ENCODE measurements around the gene DNAJC30.
A peak's percentile ranks its signal among the peaks of the same experiment; 100 is the strongest.

The DNAJC30 gene

DNA sequence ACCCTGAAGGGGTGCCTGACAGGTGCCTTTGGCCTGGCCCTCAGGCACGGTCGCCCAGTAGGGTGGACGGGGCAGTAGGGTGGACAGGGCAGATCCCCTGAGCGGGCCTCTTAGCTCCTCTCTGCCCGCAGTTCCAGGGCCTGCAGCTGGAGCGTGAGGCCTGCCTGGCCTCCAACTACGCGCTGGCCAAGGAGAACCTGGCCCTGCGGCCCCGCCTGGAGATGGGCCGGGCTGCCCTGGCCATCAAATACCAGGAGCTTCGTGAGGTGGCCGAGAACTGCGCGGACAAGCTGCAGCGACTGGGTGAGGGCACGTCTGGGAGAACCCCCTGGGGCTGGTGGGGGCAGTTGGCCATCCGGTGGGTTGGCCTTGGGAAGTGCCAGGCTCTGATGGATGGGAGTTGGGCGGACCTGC is 14.0 kb downstream of the DNAJC30 start:
- peak overlapping the region; percentile 69 for H3K4me3 ChIP-seq (ENCODE audit: low read length)
- H3K9me2 ChIP-seq (replicated peaks; ENCODE audit: control insufficient read depth, low read length): no peaks in the 10 kb centered on the region
- H3F3A ChIP-seq (ENCODE audit: control insufficient read depth, insufficient read depth): no peaks in the 10 kb centered on the region

DNA sequence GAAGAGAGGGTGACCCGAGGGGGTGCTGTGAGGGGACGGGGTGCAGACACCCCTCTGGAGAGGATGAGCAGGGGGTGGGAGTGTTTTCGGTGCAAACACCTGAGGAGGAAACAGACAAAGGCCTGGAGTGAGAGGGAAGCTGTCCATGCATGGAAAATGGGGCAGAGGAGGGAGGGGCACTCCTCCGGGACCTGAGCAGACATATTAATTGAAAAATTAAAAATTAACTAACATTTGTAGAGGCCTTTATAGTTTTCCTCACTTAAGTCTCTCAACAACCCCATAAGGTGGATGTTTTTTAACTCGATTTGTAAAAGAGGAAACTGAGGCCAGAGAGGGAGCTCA is 14.4 kb downstream of the DNAJC30 start:
- TF ChIP-seq EZH2phosphoT487 (IDR thresholded peaks at IDR 0.05; ENCODE audit: borderline replicate concordance, low read length): no peak
- no peak for TF ChIP-seq CTCF (IDR thresholded peaks at IDR 0.05; ENCODE audit: low read depth, low read length, poor library complexity, severe bottlenecking)
- Histone ChIP-seq H3K27me3 (ENCODE audit: control insufficient read depth, low read length) (peaks cover 13% of the 10 kb centered on the region), H3K36me3 (ENCODE audit: control insufficient read depth, low read length) (no peaks in the 10 kb centered on the region), H3K9me2 (replicated peaks; ENCODE audit: control insufficient read depth, low read length) (no peaks in the 10 kb centered on the region), H3K4me2 (ENCODE audit: low read length) (peak overlapping the region; percentile 83), H3K27ac (ENCODE audit: low read depth, low read length) (peak overlapping the region; percentile 9; the same call in 1 of the 2 replicates), H3K4me3 (ENCODE audit: low read length) (peak overlapping the region; percentile 69), H3K4me1 (ENCODE audit: control insufficient read depth, low read length) (peaks cover 15% of the 10 kb centered on the region), H3F3A (ENCODE audit: control insufficient read depth, insufficient read depth) (no peaks in the 10 kb centered on the region), H3K79me2 (ENCODE audit: control insufficient read depth, low read length) (no peaks in the 10 kb centered on the region), H3K9me3 (ENCODE audit: control insufficient read depth, insufficient read depth, low read length) (no peaks in the 10 kb centered on the region), H4K20me1 (ENCODE audit: control insufficient read depth, insufficient read depth, low read depth, low read length) (peaks cover 6% of the 10 kb centered on the region; the same call in 1 of the 2 replicates)

More for the DNA sequence above, 14.0 kb downstream of the DNAJC30 start:
- no peaks in the 10 kb centered on the region for H3K36me3 ChIP-seq (ENCODE audit: control insufficient read depth, low read length)
- H3K27ac ChIP-seq (ENCODE audit: low read depth, low read length): no peak overlapping the region
- TF ChIP-seq EZH2phosphoT487 (IDR thresholded peaks at IDR 0.05; ENCODE audit: borderline replicate concordance, low read length) (no peak), CTCF (IDR thresholded peaks at IDR 0.05; ENCODE audit: low read depth, low read length, poor library complexity, severe bottlenecking) (no peak)
- H4K20me1 ChIP-seq (ENCODE audit: control insufficient read depth, insufficient read depth, low read depth, low read length): peaks cover 6% of the 10 kb centered on the region; the same call in 1 of the 2 replicates
- no peaks in the 10 kb centered on the region for H3K79me2 ChIP-seq (ENCODE audit: control insufficient read depth, low read length)
- no peaks in the 10 kb centered on the region for H3K9me3 ChIP-seq (ENCODE audit: control insufficient read depth, insufficient read depth, low read length)
- peak overlapping the region; percentile 83 for H3K4me2 ChIP-seq (ENCODE audit: low read length)
- H3K4me1 ChIP-seq (ENCODE audit: control insufficient read depth, low read length): peaks cover 15% of the 10 kb centered on the region
- H3K27me3 ChIP-seq (ENCODE audit: control insufficient read depth, low read length): peaks cover 11% of the 10 kb centered on the region

GRCh38 chr7:73668103-73668885 is 15.0 kb downstream of the DNAJC30 start:
- H3K27ac ChIP-seq (ENCODE audit: low read depth, low read length): peak overlapping the region; percentile 9; the same call in 1 of the 2 replicates
- peak overlapping the region; percentile 83 for H3K4me2 ChIP-seq (ENCODE audit: low read length)
- H3K4me3 ChIP-seq (ENCODE audit: low read length): peak overlapping the region; percentile 69

More at GRCh38 chr7:73668103-73668885, 15.0 kb downstream of the DNAJC30 start:
- peaks cover under 1% of the 10 kb centered on the region; the same call in 1 of the 2 replicates for H3K9me3 ChIP-seq (ENCODE audit: control insufficient read depth, insufficient read depth, low read length)
- H3K4me1 ChIP-seq (ENCODE audit: control insufficient read depth, low read length): peaks cover 15% of the 10 kb centered on the region
- H3K79me2 ChIP-seq (ENCODE audit: control insufficient read depth, low read length): no peaks in the 10 kb centered on the region
- H3F3A ChIP-seq (ENCODE audit: control insufficient read depth, insufficient read depth): no peaks in the 10 kb centered on the region
- no peak for TF ChIP-seq EZH2phosphoT487 (IDR thresholded peaks at IDR 0.05; ENCODE audit: borderline replicate concordance, low read length)
- TF ChIP-seq CTCF (IDR thresholded peaks at IDR 0.05; ENCODE audit: low read depth, low read length, poor library complexity, severe bottlenecking): no peak
- H4K20me1 ChIP-seq (ENCODE audit: control insufficient read depth, insufficient read depth, low read depth, low read length): peaks cover 2% of the 10 kb centered on the region; the same call in 1 of the 2 replicates
- H3K36me3 ChIP-seq (ENCODE audit: control insufficient read depth, low read length): no peaks in the 10 kb centered on the region
- H3K9me2 ChIP-seq (replicated peaks; ENCODE audit: control insufficient read depth, low read length): no peaks in the 10 kb centered on the region
- peaks cover 13% of the 10 kb centered on the region for H3K27me3 ChIP-seq (ENCODE audit: control insufficient read depth, low read length)

Data from DOHH2 (cell line).